Gastroesophageal sphincter (tissue), 4 donors: ENCODE measurements around the gene ANKRD23. TPM values are rescaled to one million over a fixed set of nuclear protein-coding genes. Genes with fewer than 3 reads are reported as not detected.

ENCODE experiments used
- ATAC-seq: fragments of 150-250 bp; one replicate; pipeline ENCODE4 v1.9.1; 2016; ENCODE audit warnings: mild to moderate bottlenecking, moderate library complexity
- H3K27ac ChIP-seq, 4 donors: fragments of 200-600 bp; sonication (generic) in 3 of 4; 1 replicate in 3 of 4; 2 replicates in 1 of 4; pipeline ENCODE4 v1.5.1; 2016 to 2019
- H3K27me3 ChIP-seq: fragments of 200-600 bp; sonication (generic); one replicate; pipeline ENCODE4 v1.5.1; 2019
- H3K36me3 ChIP-seq, 2 donors: fragments of 200-600 bp; sonication (generic); one replicate each; pipeline ENCODE4 v1.5.1; 2019; ENCODE audit warnings: control low read depth in 1 of 2
- H3K4me1 ChIP-seq, 3 donors: fragments of 200-600 bp; sonication (generic); 1 replicate in 2 of 3; 2 replicates in 1 of 3; pipeline ENCODE4 v1.5.1; 2016 to 2019; ENCODE audit warnings: control low read depth in 2 of 3
- H3K4me3 ChIP-seq, 2 donors: fragments of 200-600 bp; sonication (generic); one replicate each; pipeline ENCODE4 v1.5.1; 2019; ENCODE audit warnings: mild to moderate bottlenecking in 1 of 2, moderate library complexity in 1 of 2
- H3K9me3 ChIP-seq, 3 donors: fragments of 200-600 bp; sonication (generic); one replicate each; pipeline ENCODE4 v1.5.1; 2017 to 2019; ENCODE audit warnings: control low read depth in 2 of 3
- EP300 ChIP-seq: sonication (generic); formaldehyde crosslinking; IDR thresholded peaks from one replicate; pipeline ENCODE4 v1.6.1; 2017; ENCODE audit warnings: antibody characterized with exemption, mild to moderate bottlenecking
- POLR2A ChIP-seq, 2 donors: fragments of 450-650 bp; IDR thresholded peaks; one replicate each; pipeline ENCODE4 v1.6.1; 2017; ENCODE audit warnings: antibody characterized with exemption in 2 of 2, mild to moderate bottlenecking in 2 of 2, moderate library complexity in 1 of 2
- POLR2AphosphoS5 ChIP-seq: sonication (generic); formaldehyde crosslinking; IDR thresholded peaks from one replicate; pipeline ENCODE4 v1.6.1; 2017; ENCODE audit warnings: antibody characterized with exemption
- WGBS, 2 donors: methylation state at CpG; one replicate each; pipeline ENCODE4 v1.1.5; 2018; ENCODE audit warnings: low coverage in 1 of 2; 5-methylcytosine and 5-hydroxymethylcytosine counted together
- total RNA-seq, 4 donors: library from RNA; depleted of rRNA; stranded (reverse); fragments of >200 nt; gene quantifications; one replicate each; pipeline ENCODE4 v1.1.0, GENCODE V29; 2016
- TF ChIP-seq, protein P1 (sequence below), 4 experiments: fragments of 200-600 bp in 2 of 4; fragments of 450-650 bp in 2 of 4; sonication (generic) in 1 of 4; IDR thresholded peaks; one replicate each; pipeline ENCODE4 v1.5.1; 2017 to 2019; ENCODE audit warnings: antibody characterized with exemption in 4 of 4, mild to moderate bottlenecking in 2 of 4, moderate library complexity in 2 of 4

The ANKRD23 gene
- total RNA-seq, 4 donors from 2014 or later: 1.2 to 4.9 (median 3.1) TPM

DNA sequence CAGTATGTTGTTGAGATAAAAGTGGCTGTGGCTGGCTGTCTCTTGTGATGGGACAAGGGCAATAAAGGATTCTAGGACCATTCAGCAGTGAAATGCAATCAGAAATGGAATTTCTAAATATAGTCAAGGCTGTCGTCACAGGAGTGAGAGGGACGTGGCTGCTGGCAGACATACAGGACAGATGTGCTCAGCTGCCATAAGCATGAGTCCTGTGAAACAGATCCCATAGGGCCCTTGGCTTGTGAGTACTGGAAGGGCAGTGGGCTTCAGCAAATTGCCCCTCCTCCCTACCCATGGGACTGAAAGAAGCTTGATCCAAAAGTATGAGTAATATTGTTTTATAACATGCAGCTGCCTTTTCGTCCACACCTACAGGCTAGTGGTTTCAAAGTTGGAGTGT is 31.9 kb downstream of the ANKRD23 start:
- H3K9me3 ChIP-seq: no peaks in the 10 kb centered on the region
- no peaks in the 10 kb centered on the region for H3K27me3 ChIP-seq
- peak overlapping the region in 1 of 4 donors; percentile 31 for H3K27ac ChIP-seq
- ATAC-seq: peak; percentile 10
- TF ChIP-seq POLR2A (IDR thresholded peaks at IDR 0.05) (no peak), POLR2AphosphoS5 (no peak)
- peaks cover 0 to 39% of the 10 kb centered on the region in 2 donors for H3K36me3 ChIP-seq
- no peak overlapping the region for H3K4me3 ChIP-seq
- 0 to 20% methylated on average over 2 to 3 of the region's 3 CpGs for WGBS, 2 donors
- H3K4me1 ChIP-seq: peaks cover 0 to 19% (median 4%) of the 10 kb centered on the region in 3 donors

DNA sequence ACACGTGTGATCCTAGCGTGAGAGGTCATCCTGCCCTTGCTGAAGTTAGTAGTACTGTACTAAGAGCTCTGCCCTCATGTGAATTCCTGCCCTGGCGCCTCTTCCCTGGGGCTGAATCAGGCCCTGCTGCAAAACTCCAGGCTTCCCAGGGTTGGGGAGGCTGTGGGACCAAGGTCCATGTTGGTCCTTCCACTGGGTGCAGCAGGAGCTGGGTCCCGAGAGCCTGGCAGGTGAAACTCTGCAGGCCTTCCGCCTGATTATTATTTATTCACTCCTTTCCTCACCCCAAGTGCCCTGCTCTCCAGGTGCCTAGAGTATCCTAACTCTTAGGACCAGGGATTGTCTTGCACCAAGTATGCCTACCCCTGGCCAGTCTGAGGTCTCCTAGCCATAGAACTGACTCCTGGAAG is 33.0 kb downstream of the ANKRD23 start:
- no peaks in the 10 kb centered on the region for H3K27me3 ChIP-seq
- H3K9me3 ChIP-seq: no peaks in the 10 kb centered on the region
- TF ChIP-seq POLR2AphosphoS5 (no peak), EP300 (no peak), POLR2A (IDR thresholded peaks at IDR 0.05) (no peak)
- TF ChIP-seq, protein P1, sequence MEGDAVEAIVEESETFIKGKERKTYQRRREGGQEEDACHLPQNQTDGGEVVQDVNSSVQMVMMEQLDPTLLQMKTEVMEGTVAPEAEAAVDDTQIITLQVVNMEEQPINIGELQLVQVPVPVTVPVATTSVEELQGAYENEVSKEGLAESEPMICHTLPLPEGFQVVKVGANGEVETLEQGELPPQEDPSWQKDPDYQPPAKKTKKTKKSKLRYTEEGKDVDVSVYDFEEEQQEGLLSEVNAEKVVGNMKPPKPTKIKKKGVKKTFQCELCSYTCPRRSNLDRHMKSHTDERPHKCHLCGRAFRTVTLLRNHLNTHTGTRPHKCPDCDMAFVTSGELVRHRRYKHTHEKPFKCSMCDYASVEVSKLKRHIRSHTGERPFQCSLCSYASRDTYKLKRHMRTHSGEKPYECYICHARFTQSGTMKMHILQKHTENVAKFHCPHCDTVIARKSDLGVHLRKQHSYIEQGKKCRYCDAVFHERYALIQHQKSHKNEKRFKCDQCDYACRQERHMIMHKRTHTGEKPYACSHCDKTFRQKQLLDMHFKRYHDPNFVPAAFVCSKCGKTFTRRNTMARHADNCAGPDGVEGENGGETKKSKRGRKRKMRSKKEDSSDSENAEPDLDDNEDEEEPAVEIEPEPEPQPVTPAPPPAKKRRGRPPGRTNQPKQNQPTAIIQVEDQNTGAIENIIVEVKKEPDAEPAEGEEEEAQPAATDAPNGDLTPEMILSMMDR (IDR thresholded peaks at IDR 0.05): no peak
- H3K4me1 ChIP-seq: peaks cover 0 to 18% (median 4%) of the 10 kb centered on the region in 3 donors
- no peak overlapping the region for H3K4me3 ChIP-seq
- no peak overlapping the region for H3K27ac ChIP-seq
- H3K36me3 ChIP-seq: peaks cover 0 to 39% of the 10 kb centered on the region in 2 donors
- ATAC-seq: no peak
- WGBS, 2 donors: 85% methylated on average over 2 of the region's 5 CpGs; no CpG with 5 or more reads in 1 of the 2 donors

DNA sequence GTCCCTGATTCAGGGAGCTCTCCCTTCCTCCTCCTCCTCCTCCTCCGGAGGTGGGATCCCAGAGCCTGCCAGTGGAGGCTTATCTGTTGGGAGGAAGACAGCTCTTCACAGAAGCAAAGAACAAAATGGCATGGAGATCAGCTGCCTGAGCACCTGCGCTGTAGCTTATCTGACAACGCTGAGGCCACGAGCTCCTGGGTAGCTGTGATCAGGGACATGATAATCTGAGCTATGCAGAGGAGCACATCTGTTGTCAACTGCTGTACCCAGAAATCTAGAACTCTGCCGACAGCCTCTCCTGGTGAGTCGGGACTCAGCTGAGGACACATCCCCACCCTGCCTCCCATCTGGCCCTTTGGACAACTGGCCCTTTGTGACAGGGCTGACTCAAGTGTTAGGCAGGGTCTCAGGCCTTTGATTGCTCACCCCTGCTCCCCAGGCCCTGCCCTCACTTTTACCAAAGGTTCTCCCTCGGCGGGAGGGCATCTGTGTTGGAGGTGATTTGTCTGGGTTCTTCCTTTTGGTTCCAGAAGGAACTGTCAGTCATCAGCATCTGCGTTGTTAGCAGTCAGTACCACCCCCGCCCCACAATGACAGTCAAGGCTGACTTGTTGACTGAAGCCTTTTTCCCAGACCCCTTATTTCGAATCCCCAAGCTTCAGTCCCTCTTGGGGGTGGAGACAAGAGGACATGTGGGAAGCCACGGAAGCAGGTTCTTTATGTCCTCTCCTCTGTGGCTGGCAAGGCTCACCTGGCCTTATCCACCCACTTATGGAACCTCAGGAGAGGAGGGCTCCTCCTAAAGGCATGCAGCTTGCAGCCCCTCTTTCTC is 33.7 kb downstream of the ANKRD23 start:
- peaks cover 0 to 15% (median 3%) of the 10 kb centered on the region in 3 donors for H3K4me1 ChIP-seq
- no peak for TF ChIP-seq EP300
- no peak for TF ChIP-seq POLR2A (IDR thresholded peaks at IDR 0.05)
- TF ChIP-seq POLR2AphosphoS5: no peak
- TF ChIP-seq, protein P1 (IDR thresholded peaks at IDR 0.05): no peak
- H3K4me3 ChIP-seq: no peak overlapping the region
- no peaks in the 10 kb centered on the region for H3K27me3 ChIP-seq
- no peak for ATAC-seq
- H3K36me3 ChIP-seq: peaks cover 0 to 39% of the 10 kb centered on the region in 2 donors
- H3K27ac ChIP-seq: no peak overlapping the region
- no peaks in the 10 kb centered on the region for H3K9me3 ChIP-seq
- 70 to 90% methylated on average over 2 to 5 of the region's 12 CpGs for WGBS, 2 donors

DNA sequence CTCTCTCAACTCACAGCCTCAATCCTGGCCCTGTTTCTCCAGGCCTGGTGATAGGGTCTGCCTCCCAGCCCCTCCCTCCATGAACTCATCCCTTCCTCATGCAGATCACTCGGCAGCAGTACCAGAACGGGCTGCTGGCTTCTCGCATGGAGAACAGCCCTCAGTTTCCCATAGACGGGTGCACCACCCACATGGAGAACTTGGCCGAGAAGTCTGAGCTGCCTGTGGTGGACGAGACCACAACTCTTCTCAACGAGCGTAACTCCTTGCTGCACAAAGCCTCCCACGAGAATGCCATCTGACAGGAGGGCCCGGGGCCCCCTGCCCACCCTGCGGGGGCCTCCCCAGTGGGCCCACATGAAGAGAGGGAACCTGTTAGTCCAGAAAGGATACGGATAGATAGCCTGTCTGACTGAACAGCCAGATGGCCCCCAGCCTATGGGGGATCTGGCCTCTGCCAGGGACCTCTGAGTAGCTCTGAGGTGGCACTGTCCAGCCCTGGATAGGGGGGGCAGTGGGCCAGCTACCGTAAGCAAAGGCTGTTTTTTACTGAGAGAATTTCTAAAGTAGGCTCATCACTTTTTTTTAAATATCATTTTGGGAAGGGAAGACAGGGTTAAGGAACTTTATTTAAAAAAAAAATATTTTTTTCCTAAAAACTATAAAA is 34.5 kb downstream of the ANKRD23 start:
- Histone ChIP-seq H3K36me3 (peaks cover 0 to 43% of the 10 kb centered on the region in 2 donors), H3K9me3 (no peaks in the 10 kb centered on the region), H3K27ac (no peak overlapping the region), H3K4me1 (peaks cover 0 to 10% (median 0%) of the 10 kb centered on the region in 3 donors), H3K4me3 (no peak overlapping the region), H3K27me3 (no peaks in the 10 kb centered on the region)
- ATAC-seq: no peak
- 55 to 81% methylated on average over 1 to 2 of the region's 13 CpGs for WGBS, 2 donors
- TF ChIP-seq EP300 (no peak), POLR2AphosphoS5 (no peak), POLR2A (IDR thresholded peaks at IDR 0.05) (no peak)
- TF ChIP-seq, protein P1 (IDR thresholded peaks at IDR 0.05): no peak

DNA sequence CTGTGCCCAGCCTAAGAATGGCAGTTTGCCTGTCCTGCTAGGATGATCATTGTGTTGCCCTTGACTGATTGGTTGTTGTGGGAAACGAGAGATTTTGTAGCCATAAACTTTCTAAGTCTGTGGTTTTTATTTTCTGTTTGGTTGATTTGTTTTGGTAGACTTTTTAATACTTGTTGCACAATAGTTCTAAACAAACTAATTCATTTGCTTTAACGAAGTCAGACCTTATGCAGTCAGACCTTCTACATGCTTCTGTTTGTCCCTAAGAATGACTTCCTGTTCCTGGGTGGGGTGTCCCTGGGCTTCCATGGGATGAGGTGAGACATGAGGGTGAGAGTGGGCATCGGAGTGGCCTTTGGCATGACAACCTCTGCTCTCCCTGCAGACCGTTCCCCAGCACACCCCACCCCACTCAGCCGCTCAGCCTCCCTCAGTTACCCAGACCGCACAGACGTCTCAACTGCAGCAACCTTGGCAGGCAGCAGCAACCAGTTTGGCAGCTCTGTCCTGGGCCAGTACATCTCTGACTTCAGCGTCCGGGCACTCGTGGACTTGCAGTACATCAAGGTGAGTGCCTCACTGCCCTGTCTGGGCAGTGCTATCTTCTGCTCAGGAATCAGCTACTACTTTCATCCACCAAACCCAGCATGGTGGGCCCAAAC is 35.5 kb downstream of the ANKRD23 start:
- TF ChIP-seq POLR2A (IDR thresholded peaks at IDR 0.05): no peak
- TF ChIP-seq, protein P1 (IDR thresholded peaks at IDR 0.05): no peak
- no peak for TF ChIP-seq EP300
- TF ChIP-seq POLR2AphosphoS5: no peak
- no peak overlapping the region for H3K27ac ChIP-seq
- H3K36me3 ChIP-seq: peaks cover 0 to 50% of the 10 kb centered on the region in 2 donors
- no peak overlapping the region for H3K4me3 ChIP-seq
- peaks cover 0 to 10% (median 0%) of the 10 kb centered on the region in 3 donors for H3K4me1 ChIP-seq
- H3K27me3 ChIP-seq: no peaks in the 10 kb centered on the region
- WGBS, 2 donors: 81 to 88% methylated on average over 5 to 6 of the region's 10 CpGs
- ATAC-seq: no peak
- no peaks in the 10 kb centered on the region for H3K9me3 ChIP-seq
